ENCODE measurements around the gene CELF1. TPM values are rescaled to one million over a fixed set of nuclear protein-coding genes. Genes with fewer than 3 reads are reported as not detected.
A peak's percentile ranks its signal among the peaks of the same experiment; 100 is the strongest.

Gene CELF1
- total and polyA plus RNA-seq, 2 experiments from 2014 or later: 124 to 233 TPM

DNA sequence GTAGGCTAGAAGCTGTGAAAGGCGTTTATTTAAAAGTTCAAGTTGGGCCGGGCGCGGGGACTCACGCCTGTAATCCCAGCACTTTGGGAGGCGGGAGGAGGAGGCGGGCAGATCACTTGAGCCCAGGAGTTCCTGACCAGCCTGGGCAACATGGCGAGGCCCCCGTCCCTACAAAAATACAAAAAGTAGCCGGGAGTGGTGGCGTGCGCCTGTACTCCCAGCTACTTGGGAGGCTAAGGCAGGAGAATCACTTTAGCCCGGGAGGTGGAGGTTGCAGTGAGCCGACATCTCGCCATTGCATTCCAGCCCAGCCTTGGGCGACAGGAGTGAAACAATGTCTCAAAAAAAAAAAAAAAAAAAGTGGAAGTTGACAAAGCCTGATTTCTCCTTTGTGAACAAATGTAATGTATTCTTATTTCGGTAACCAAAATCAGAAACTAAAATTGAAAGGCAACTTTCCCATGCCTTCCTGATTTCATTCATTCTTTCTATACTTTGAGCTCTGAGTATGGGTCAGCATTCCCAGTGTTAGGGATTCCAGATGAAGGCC, 13.3 kb upstream of the CELF1 start:
- peaks cover 8% of the 10 kb centered on the region; the same call in 1 of the 2 replicates for H3F3A ChIP-seq (replicated peaks; ENCODE audit: low read depth)
- peaks cover 2% of the 10 kb centered on the region; the same call in 1 of the 3 replicates for H3K9me3 Mint-ChIP-seq
- peaks cover 6% of the 10 kb centered on the region; the same call in 1 of the 2 replicates for H3K4me1 ChIP-seq (ENCODE audit: insufficient read depth)
- ATAC-seq: peak; percentile 17; the same call in 2 of the 3 replicates
- peaks cover 38% of the 10 kb centered on the region for H3K79me2 ChIP-seq (replicated peaks; ENCODE audit: insufficient read depth)
- no peak for DNase-seq (ENCODE audit: low spot score)
- peak overlapping the region; percentile 96 for H3K4me3 ChIP-seq
- no peaks in the 10 kb centered on the region for H3K9me2 ChIP-seq (ENCODE audit: insufficient read depth)
- H3K36me3 ChIP-seq (ENCODE audit: insufficient read depth): 0 out of 2 replicates have a peak, but pooled peaks cover 3% of the 10 kb centered on the region
- peak overlapping the region; percentile 90 for H2AFZ ChIP-seq
- peaks cover 20% of the 10 kb centered on the region for H3K36me3 Mint-ChIP-seq (ENCODE audit: low read depth)
- TF ChIP-seq ZNF114 (CRISPR knock-in tag; IDR thresholded peaks at IDR 0.05): no peak
- TF ChIP-seq EZH2phosphoT487 (IDR thresholded peaks at IDR 0.05; ENCODE audit: unreplicated experiment): no peak
- TF ChIP-seq JUNB (IDR thresholded peaks at IDR 0.05; ENCODE audit: unreplicated experiment): no peak
- TF ChIP-seq NANOG (IDR thresholded peaks at IDR 0.05; ENCODE audit: borderline replicate concordance): no peak
- TF ChIP-seq STAT1 (IDR thresholded peaks at IDR 0.05; ENCODE audit: unreplicated experiment): no peak
- TF ChIP-seq ZNF331 (CRISPR knock-in tag; IDR thresholded peaks at IDR 0.05; ENCODE audit: low read depth): no peak
- TF ChIP-seq, protein P1, sequence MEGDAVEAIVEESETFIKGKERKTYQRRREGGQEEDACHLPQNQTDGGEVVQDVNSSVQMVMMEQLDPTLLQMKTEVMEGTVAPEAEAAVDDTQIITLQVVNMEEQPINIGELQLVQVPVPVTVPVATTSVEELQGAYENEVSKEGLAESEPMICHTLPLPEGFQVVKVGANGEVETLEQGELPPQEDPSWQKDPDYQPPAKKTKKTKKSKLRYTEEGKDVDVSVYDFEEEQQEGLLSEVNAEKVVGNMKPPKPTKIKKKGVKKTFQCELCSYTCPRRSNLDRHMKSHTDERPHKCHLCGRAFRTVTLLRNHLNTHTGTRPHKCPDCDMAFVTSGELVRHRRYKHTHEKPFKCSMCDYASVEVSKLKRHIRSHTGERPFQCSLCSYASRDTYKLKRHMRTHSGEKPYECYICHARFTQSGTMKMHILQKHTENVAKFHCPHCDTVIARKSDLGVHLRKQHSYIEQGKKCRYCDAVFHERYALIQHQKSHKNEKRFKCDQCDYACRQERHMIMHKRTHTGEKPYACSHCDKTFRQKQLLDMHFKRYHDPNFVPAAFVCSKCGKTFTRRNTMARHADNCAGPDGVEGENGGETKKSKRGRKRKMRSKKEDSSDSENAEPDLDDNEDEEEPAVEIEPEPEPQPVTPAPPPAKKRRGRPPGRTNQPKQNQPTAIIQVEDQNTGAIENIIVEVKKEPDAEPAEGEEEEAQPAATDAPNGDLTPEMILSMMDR (conservative IDR thresholded peaks at IDR 0.05; ENCODE audit: low read depth in 2 of 2): no peak
- no peak for TF ChIP-seq EZH2 (IDR thresholded peaks at IDR 0.05; ENCODE audit: low read depth, unreplicated experiment)
- TF ChIP-seq, protein P2, sequence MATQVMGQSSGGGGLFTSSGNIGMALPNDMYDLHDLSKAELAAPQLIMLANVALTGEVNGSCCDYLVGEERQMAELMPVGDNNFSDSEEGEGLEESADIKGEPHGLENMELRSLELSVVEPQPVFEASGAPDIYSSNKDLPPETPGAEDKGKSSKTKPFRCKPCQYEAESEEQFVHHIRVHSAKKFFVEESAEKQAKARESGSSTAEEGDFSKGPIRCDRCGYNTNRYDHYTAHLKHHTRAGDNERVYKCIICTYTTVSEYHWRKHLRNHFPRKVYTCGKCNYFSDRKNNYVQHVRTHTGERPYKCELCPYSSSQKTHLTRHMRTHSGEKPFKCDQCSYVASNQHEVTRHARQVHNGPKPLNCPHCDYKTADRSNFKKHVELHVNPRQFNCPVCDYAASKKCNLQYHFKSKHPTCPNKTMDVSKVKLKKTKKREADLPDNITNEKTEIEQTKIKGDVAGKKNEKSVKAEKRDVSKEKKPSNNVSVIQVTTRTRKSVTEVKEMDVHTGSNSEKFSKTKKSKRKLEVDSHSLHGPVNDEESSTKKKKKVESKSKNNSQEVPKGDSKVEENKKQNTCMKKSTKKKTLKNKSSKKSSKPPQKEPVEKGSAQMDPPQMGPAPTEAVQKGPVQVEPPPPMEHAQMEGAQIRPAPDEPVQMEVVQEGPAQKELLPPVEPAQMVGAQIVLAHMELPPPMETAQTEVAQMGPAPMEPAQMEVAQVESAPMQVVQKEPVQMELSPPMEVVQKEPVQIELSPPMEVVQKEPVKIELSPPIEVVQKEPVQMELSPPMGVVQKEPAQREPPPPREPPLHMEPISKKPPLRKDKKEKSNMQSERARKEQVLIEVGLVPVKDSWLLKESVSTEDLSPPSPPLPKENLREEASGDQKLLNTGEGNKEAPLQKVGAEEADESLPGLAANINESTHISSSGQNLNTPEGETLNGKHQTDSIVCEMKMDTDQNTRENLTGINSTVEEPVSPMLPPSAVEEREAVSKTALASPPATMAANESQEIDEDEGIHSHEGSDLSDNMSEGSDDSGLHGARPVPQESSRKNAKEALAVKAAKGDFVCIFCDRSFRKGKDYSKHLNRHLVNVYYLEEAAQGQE (IDR thresholded peaks at IDR 0.05; ENCODE audit: unreplicated experiment): no peak
- TF ChIP-seq POLR2AphosphoS5 (IDR thresholded peaks at IDR 0.05; ENCODE audit: low read depth): no peak
- TF ChIP-seq CREB1 (CRISPR knock-in tag; IDR thresholded peaks at IDR 0.05; ENCODE audit: low read depth): no peak
- TF ChIP-seq, protein P3, sequence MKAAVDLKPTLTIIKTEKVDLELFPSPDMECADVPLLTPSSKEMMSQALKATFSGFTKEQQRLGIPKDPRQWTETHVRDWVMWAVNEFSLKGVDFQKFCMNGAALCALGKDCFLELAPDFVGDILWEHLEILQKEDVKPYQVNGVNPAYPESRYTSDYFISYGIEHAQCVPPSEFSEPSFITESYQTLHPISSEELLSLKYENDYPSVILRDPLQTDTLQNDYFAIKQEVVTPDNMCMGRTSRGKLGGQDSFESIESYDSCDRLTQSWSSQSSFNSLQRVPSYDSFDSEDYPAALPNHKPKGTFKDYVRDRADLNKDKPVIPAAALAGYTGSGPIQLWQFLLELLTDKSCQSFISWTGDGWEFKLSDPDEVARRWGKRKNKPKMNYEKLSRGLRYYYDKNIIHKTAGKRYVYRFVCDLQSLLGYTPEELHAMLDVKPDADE (IDR thresholded peaks at IDR 0.05): no peak
- TF ChIP-seq, protein P4, sequence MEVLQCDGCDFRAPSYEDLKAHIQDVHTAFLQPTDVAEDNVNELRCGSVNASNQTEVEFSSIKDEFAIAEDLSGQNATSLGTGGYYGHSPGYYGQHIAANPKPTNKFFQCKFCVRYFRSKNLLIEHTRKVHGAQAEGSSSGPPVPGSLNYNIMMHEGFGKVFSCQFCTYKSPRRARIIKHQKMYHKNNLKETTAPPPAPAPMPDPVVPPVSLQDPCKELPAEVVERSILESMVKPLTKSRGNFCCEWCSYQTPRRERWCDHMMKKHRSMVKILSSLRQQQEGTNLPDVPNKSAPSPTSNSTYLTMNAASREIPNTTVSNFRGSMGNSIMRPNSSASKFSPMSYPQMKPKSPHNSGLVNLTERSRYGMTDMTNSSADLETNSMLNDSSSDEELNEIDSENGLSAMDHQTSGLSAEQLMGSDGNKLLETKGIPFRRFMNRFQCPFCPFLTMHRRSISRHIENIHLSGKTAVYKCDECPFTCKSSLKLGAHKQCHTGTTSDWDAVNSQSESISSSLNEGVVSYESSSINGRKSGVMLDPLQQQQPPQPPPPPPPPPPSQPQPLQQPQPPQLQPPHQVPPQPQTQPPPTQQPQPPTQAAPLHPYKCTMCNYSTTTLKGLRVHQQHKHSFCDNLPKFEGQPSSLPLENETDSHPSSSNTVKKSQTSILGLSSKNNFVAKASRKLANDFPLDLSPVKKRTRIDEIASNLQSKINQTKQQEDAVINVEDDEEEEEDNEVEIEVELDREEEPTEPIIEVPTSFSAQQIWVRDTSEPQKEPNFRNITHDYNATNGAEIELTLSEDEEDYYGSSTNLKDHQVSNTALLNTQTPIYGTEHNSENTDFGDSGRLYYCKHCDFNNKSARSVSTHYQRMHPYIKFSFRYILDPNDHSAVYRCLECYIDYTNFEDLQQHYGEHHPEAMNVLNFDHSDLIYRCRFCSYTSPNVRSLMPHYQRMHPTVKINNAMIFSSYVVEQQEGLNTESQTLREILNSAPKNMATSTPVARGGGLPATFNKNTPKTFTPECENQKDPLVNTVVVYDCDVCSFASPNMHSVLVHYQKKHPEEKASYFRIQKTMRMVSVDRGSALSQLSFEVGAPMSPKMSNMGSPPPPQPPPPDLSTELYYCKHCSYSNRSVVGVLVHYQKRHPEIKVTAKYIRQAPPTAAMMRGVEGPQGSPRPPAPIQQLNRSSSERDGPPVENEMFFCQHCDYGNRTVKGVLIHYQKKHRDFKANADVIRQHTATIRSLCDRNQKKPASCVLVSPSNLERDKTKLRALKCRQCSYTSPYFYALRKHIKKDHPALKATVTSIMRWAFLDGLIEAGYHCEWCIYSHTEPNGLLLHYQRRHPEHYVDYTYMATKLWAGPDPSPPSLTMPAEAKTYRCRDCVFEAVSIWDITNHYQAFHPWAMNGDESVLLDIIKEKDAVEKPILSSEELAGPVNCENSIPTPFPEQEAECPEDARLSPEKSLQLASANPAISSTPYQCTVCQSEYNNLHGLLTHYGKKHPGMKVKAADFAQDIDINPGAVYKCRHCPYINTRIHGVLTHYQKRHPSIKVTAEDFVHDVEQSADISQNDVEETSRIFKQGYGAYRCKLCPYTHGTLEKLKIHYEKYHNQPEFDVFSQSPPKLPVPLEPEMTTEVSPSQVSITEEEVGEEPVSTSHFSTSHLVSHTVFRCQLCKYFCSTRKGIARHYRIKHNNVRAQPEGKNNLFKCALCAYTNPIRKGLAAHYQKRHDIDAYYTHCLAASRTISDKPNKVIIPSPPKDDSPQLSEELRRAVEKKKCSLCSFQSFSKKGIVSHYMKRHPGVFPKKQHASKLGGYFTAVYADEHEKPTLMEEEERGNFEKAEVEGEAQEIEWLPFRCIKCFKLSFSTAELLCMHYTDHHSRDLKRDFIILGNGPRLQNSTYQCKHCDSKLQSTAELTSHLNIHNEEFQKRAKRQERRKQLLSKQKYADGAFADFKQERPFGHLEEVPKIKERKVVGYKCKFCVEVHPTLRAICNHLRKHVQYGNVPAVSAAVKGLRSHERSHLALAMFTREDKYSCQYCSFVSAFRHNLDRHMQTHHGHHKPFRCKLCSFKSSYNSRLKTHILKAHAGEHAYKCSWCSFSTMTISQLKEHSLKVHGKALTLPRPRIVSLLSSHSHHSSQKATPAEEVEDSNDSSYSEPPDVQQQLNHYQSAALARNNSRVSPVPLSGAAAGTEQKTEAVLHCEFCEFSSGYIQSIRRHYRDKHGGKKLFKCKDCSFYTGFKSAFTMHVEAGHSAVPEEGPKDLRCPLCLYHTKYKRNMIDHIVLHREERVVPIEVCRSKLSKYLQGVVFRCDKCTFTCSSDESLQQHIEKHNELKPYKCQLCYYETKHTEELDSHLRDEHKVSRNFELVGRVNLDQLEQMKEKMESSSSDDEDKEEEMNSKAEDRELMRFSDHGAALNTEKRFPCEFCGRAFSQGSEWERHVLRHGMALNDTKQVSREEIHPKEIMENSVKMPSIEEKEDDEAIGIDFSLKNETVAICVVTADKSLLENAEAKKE (CRISPR knock-in tag; IDR thresholded peaks at IDR 0.05): no peak
- H3K4me3 Mint-ChIP-seq: peak overlapping the region; percentile 88
- H3K4me2 ChIP-seq: peak overlapping the region; percentile 98
- H3K27ac ChIP-seq (ENCODE audit: low read depth): no peak overlapping the region
- H3K27ac Mint-ChIP-seq: no peak overlapping the region
- no peaks in the 10 kb centered on the region for H3K27me3 ChIP-seq (ENCODE audit: insufficient read depth)
- H3K4me1 Mint-ChIP-seq: peaks cover 8% of the 10 kb centered on the region
- peaks cover 8% of the 10 kb centered on the region for H3K27me3 Mint-ChIP-seq (ENCODE audit: insufficient read depth, low read depth, poor library complexity)
- peaks cover 4% of the 10 kb centered on the region; the same call in 1 of the 2 replicates for H4K20me1 ChIP-seq (replicated peaks; ENCODE audit: insufficient read depth)

All from GM23338 (cell line).